Activated naive CD4-positive, alpha-beta T cell treated with anti-CD3 and anti-CD28 coated beads, Interleukin-2, amount 10 ng/mL, durations not matched to agents 7 days and 5 days (primary cell): ENCODE measurements around the gene ZNF649.
"Not testable (repeated sequence)": the region's sequence is repeated elsewhere in the genome, so short reads cannot be mapped to it uniquely, and the experiment has no call there.

Experiments
- CTCF ChIA-PET: fragments of 350-600 bp; sonication (Branson Sonifier 250); formaldehyde crosslinking; loops from one replicate; lab custom pipeline; 2021; ENCODE audit warnings: antibody characterized with exemption; lab: Charles Lee
- DNase-seq: peaks from one replicate; pipeline ENCODE4 v3.0.0-alpha.2; 2020
- H3K27ac Mint-ChIP-seq: one replicate; pipeline ENCODE4 v1.8.0; 2021; ENCODE audit warnings: mild to moderate bottlenecking, moderate library complexity, mixed read lengths
- H3K27me3 Mint-ChIP-seq: one replicate; pipeline ENCODE4 v1.8.0; 2021; ENCODE audit warnings: mild to moderate bottlenecking, mixed read lengths
- H3K36me3 Mint-ChIP-seq: one replicate; pipeline ENCODE4 v1.8.0; 2021; ENCODE audit warnings: mixed read lengths
- H3K4me1 Mint-ChIP-seq: one replicate; pipeline ENCODE4 v1.8.0; 2021; ENCODE audit warnings: mixed read lengths
- H3K4me3 Mint-ChIP-seq: one replicate; pipeline ENCODE4 v1.8.0; 2021; ENCODE audit warnings: mild to moderate bottlenecking, moderate library complexity, mixed read lengths
- H3K9me3 Mint-ChIP-seq: one replicate; pipeline ENCODE4 v1.8.0; 2021; ENCODE audit warnings: mixed read lengths

ZNF649 gene

GRCh38 chr19:51907981-51908380 is 3.2 kb upstream of the ZNF649 start:
- H3K9me3 Mint-ChIP-seq, result peaks cover 63% of the 10 kb centered on the region
- DNase-seq, H3K27ac Mint-ChIP-seq, CTCF ChIA-PET, H3K4me3 Mint-ChIP-seq: not testable (repeated sequence)
- peaks cover 33% of the 10 kb centered on the region for H3K36me3 Mint-ChIP-seq
- peaks cover 22% of the 10 kb centered on the region for H3K4me1 Mint-ChIP-seq
- peaks cover 10% of the 10 kb centered on the region for H3K27me3 Mint-ChIP-seq

DNA sequence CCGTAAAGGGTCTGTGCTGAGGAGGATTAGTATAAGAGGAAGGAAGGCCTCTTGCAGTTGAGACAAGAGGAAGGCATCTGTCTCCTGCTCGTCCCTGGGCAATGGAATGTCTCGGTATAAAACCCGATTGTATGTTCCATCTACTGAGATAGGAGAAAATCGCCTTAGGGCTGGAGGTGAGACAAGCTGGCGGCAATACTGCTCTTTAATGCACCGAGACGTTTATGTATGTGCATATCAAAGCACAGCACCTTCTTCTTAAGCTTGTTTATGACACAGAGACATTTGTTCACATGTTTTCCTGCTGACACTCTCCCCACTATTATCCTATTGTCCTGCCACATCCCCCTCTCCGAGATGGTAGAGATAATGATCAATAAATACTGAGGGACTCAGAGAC is 1.3 kb upstream of the ZNF649 start:
- H3K4me3 Mint-ChIP-seq, DNase-seq, H3K27ac Mint-ChIP-seq, CTCF ChIA-PET: not testable (repeated sequence)
- H3K27me3 Mint-ChIP-seq, result peaks cover 10% of the 10 kb centered on the region
- H3K4me1 Mint-ChIP-seq, result peaks cover 26% of the 10 kb centered on the region
- peaks cover 66% of the 10 kb centered on the region for H3K9me3 Mint-ChIP-seq
- peaks cover 52% of the 10 kb centered on the region for H3K36me3 Mint-ChIP-seq

- peaks cover 56% of the 10 kb centered on the region for H3K36me3 Mint-ChIP-seq
- peaks cover 68% of the 10 kb centered on the region for H3K9me3 Mint-ChIP-seq
- H3K4me1 Mint-ChIP-seq, result peaks cover 26% of the 10 kb centered on the region
- peaks cover 10% of the 10 kb centered on the region for H3K27me3 Mint-ChIP-seq
- DNase-seq, CTCF ChIA-PET, H3K4me3 Mint-ChIP-seq: not testable (repeated sequence)
- H3K27ac Mint-ChIP-seq, result peak overlapping the region; percentile 42
These were observed 822 bp upstream of the ZNF649 start for GRCh38 chr19:51905639-51906038.

DNA sequence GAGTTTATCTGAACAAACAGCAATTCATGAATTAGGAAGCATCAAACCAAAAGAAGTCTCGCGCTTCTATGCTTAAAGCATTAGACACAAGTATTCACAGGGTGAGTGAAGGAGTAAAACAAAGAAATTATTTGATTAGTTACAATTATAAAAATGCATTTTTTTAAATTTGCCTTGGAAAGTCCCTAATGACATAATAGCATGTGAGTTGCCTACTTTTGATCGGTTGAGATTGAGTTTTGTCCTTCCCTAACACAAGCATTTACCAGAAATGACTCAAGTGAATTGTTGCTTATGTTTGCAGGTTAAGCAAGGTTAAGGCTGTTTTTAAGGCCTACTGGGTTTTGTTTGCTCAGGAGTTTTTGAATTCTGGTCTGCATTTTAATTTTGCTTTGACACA is 389 bp upstream of the ZNF649 start:
- peaks cover 10% of the 10 kb centered on the region for H3K27me3 Mint-ChIP-seq
- CTCF ChIA-PET, result no interaction called here
- peaks cover 61% of the 10 kb centered on the region for H3K36me3 Mint-ChIP-seq
- peaks cover 69% of the 10 kb centered on the region for H3K9me3 Mint-ChIP-seq
- H3K4me3 Mint-ChIP-seq, result peak overlapping the region; percentile 99
- H3K27ac Mint-ChIP-seq, result peak overlapping the region; percentile 97
- peaks cover 26% of the 10 kb centered on the region for H3K4me1 Mint-ChIP-seq
- no peak for DNase-seq

- peaks cover 78% of the 10 kb centered on the region for H3K36me3 Mint-ChIP-seq
- no peak overlapping the region for H3K27ac Mint-ChIP-seq
- H3K9me3 Mint-ChIP-seq, result peaks cover 64% of the 10 kb centered on the region
These were observed 1.6 kb downstream of the ZNF649 start for GRCh38 chr19:51903192-51903591.

GRCh38 chr19:51901860-51902259 is 3.0 kb downstream of the ZNF649 start:
- CTCF ChIA-PET, result interaction anchor here (0.7 to 1.3 kb wide), 2 partner anchors 21 to 24 kb away, joined by 3 read pairs; no protein-coding TSS in a partner anchor
- DNase-seq, result no peak
- Mint-ChIP-seq H3K27ac (no peak overlapping the region), H3K27me3 (peaks cover 7% of the 10 kb centered on the region), H3K4me1 (peaks cover 23% of the 10 kb centered on the region), H3K36me3 (peaks cover 86% of the 10 kb centered on the region), H3K4me3 (no peak overlapping the region), H3K9me3 (peaks cover 66% of the 10 kb centered on the region)

More at GRCh38 chr19:51903192-51903591, 1.6 kb downstream of the ZNF649 start:
- CTCF ChIA-PET, result no interaction called here
- no peak for DNase-seq
- H3K27me3 Mint-ChIP-seq, result peaks cover 10% of the 10 kb centered on the region
- peak overlapping the region; percentile 99 for H3K4me3 Mint-ChIP-seq
- H3K4me1 Mint-ChIP-seq, result peaks cover 26% of the 10 kb centered on the region

DNA sequence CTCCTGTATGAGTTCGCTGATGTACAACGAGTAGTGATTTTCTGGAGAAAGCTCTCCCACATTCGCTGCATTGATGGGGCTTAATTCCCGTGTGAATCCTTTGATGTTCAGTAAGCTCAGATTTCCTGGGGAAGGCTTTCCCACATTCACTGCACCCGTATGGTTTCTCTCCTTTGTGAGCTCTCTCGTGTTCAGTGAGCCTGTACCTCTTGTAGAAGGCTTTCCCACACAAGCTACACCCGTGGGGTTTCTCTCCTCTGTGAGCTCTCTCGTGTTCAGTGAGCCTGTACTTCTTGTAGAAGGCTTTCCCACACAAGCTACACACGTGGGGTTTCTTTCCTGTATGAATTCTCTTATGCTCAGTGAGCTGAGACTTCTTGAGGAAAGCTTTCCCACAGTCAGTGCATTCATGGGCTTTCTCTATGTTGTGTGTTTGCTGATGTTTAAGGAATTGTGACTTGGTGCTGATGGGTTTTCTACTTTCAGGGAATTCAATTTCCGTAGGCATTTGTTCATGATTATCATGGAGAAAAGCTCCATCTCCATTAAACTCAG is 13.5 kb downstream of the ZNF649 start:
- Mint-ChIP-seq H3K27ac (no peak overlapping the region), H3K4me3 (no peak overlapping the region), H3K4me1 (peaks cover 7% of the 10 kb centered on the region), H3K9me3 (peaks cover 80% of the 10 kb centered on the region), H3K27me3 (no peaks in the 10 kb centered on the region), H3K36me3 (peaks cover 90% of the 10 kb centered on the region)
- CTCF ChIA-PET, result no interaction called here
- no peak for DNase-seq

GRCh38 chr19:51889934-51890333 is 14.9 kb downstream of the ZNF649 start:
- Mint-ChIP-seq H3K27me3 (no peaks in the 10 kb centered on the region), H3K27ac (no peak overlapping the region), H3K4me1 (peaks cover 7% of the 10 kb centered on the region), H3K4me3 (no peak overlapping the region), H3K9me3 (peaks cover 81% of the 10 kb centered on the region), H3K36me3 (peaks cover 87% of the 10 kb centered on the region)
- no peak for DNase-seq
- CTCF ChIA-PET, result no interaction called here

- Mint-ChIP-seq H3K4me1 (peaks cover 7% of the 10 kb centered on the region), H3K27me3 (no peaks in the 10 kb centered on the region), H3K27ac (peak within 1 kb of the TSS; percentile 68), H3K36me3 (peaks cover 72% of the 10 kb centered on the region), H3K4me3 (peak within 1 kb of the TSS; percentile 85), H3K9me3 (peaks cover 75% of the 10 kb centered on the region)
- peak; percentile 77 for DNase-seq
- CTCF ChIA-PET, result no interaction called here
These were observed 17.0 kb downstream of the ZNF649 start, which contains the start of gene ZNF577 for GRCh38 chr19:51887522-51888498. ZNF577 (minus strand) TSS chr19:51887951; CDS start chr19:51880382, 7,569 bp downstream.

DNA sequence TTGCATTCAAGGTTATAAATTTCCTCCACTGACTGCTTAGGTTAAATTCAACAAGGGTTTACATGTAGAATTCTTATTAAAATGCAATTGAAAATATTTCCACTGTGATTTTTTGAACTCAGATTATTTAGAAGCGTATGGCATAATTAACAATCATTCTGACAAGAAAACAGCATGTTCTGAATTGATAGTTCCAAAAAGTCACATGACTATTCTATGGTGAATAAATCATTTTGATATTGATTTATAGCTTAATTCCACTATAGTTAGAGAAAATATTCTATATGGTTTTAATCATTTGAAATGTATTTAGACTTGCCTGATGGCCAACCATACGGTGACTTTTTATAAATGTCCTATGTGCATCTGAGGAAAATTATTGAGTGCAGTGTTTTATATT is 20.1 kb downstream of the ZNF649 start:
- no peak overlapping the region for H3K27ac Mint-ChIP-seq
- CTCF ChIA-PET, result no interaction called here
- no peaks in the 10 kb centered on the region for H3K27me3 Mint-ChIP-seq
- no peak for DNase-seq
- peaks cover 63% of the 10 kb centered on the region for H3K36me3 Mint-ChIP-seq
- H3K9me3 Mint-ChIP-seq, result peaks cover 74% of the 10 kb centered on the region
- H3K4me3 Mint-ChIP-seq, result no peak overlapping the region
- H3K4me1 Mint-ChIP-seq, result peaks cover 7% of the 10 kb centered on the region

GRCh38 chr19:51882518-51882917 is 22.3 kb downstream of the ZNF649 start:
- Mint-ChIP-seq H3K36me3 (peaks cover 53% of the 10 kb centered on the region), H3K4me1 (peaks cover 1% of the 10 kb centered on the region), H3K9me3 (peaks cover 65% of the 10 kb centered on the region), H3K27ac (no peak overlapping the region), H3K27me3 (no peaks in the 10 kb centered on the region), H3K4me3 (no peak overlapping the region)
- CTCF ChIA-PET, result no interaction called here
- DNase-seq, result no peak

DNA sequence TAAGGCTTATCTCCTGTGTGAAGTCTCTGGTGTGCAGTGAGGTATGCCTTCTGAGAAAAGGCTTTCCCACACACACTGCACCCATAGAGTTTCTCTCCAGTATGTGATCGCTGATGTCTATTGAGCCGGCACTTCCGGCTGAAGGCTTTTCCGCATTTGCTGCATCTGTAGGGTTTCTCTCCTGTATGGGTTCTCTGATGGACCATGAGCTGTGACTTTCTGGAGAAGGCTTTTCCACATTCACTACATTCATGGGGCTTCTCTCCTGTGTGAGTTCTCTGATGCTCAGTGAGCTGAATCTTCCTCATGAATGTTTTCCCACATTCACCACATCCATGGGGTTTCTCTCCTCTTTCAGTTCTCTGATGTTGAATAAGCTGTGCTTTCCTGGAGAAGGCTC is 31.7 kb downstream of the ZNF649 start:
- no peaks in the 10 kb centered on the region for H3K4me1 Mint-ChIP-seq
- CTCF ChIA-PET, result no interaction called here
- H3K9me3 Mint-ChIP-seq, result peaks cover 87% of the 10 kb centered on the region

DNA sequence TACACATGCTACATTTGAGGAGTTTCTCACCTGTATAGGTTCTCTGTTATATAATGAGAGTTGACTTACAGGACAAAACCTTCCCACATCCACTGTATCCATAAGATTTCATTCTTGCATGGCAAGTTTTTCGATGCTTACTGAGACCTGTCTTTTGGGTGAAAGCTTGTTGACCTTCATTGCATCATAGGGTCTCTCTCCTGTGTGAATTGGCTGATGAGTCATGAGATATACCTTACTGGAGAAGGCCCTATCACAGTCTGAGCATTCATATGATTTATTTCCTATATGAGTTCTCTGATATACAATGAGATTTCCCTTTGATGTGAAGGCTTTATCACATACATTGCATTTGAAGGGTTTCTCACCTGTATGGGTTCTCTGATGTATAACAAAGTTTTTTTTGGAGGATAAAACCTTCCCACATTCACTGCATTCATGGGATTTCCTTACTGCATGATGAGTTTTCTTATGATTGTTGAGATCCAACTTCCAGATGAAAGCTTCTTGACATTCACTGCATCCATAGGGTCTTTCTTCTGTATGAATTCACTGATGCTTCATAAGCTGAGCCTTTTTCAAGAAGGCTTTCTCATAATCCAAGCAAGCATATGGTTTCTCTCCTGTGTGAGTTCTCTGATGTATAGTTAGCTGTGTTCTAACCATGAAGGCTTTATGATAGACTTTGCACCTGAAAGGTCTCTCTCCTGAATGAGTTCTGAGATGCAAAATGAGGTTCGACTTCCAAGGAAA is 42.8 kb downstream of the ZNF649 start:
- no peak overlapping the region for H3K4me3 Mint-ChIP-seq
- H3K4me1 Mint-ChIP-seq, result no peaks in the 10 kb centered on the region
- H3K36me3 Mint-ChIP-seq, result peaks cover 15% of the 10 kb centered on the region
- H3K9me3 Mint-ChIP-seq, result peaks cover 65% of the 10 kb centered on the region
- no peaks in the 10 kb centered on the region for H3K27me3 Mint-ChIP-seq
- no peak overlapping the region for H3K27ac Mint-ChIP-seq
- DNase-seq, result no peak
- CTCF ChIA-PET, result no interaction called here

More for the DNA sequence above, 31.7 kb downstream of the ZNF649 start:
- no peak overlapping the region for H3K4me3 Mint-ChIP-seq
- no peak overlapping the region for H3K27ac Mint-ChIP-seq
- DNase-seq, result no peak
- no peaks in the 10 kb centered on the region for H3K27me3 Mint-ChIP-seq
- peaks cover 64% of the 10 kb centered on the region for H3K36me3 Mint-ChIP-seq
